ENCODE data around the gene ELN.
"Not testable (repeated sequence)": the region's sequence is repeated elsewhere in the genome, so short reads cannot be mapped to it uniquely, and the experiment has no call there.

Gene ELN

DNA sequence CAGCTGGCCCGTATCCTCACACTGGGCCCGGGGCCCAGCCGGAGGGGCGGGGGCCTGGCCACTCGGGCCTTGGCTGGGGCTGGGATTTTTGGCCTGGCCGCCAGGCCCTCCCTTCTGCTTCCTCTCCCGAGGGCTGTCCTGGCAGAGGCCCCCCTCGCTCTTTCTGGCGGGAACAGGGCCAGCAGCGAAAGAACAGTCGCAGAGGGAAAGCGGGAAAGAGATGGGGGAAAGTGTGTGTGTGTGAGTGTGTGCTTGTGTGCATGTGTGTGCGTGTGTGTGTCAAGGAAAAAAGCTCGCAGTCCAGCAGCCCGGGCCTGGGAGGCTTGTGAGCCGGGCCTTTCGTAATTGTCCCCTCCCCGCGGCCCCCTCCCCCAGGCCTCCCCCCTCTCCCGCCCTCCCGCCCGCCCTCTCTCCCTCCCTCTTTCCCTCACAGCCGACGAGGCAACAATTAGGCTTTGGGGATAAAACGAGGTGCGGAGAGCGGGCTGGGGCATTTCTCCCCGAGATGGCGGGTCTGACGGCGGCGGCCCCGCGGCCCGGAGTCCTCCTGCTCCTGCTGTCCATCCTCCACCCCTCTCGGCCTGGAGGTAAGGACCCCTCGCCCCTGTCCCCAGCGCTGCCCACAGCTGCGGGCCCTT is at the start of gene ELN:
Gene ELN (plus strand): TSS at position 491 of the 638 bp plus-strand sequence. CDS start 15 bp downstream, at position 506.
- DNase-seq (ENCODE audit: low read depth), result no peak

GRCh38 chr7:73978661-73979563 is 49.1 kb upstream of the ELN start:
- DNase-seq (ENCODE audit: low read depth), result peak; percentile 12

DNA sequence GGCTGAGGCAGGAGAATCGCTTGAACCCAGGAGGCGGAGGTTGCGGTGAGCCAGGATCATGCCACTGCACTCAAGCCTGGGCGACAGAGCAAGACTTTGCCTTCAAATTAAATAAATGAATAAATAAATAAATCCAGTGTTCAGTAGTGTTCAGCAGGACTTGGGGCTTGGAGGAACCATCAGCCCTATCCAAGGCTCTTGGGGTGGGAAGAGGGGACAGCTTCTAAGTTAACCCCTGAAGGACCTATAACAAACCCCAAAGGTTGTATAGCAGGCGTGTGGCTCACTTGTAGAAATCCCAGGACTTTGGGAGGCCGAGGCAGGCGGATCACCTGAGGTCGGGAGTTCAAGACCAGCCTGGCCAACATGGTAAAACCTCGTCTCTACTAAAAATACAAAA is 48.3 kb upstream of the ELN start:
- not testable (repeated sequence) for DNase-seq (ENCODE audit: low read depth)

GRCh38 chr7:73980206-73980605 is 47.8 kb upstream of the ELN start:
- no peak for DNase-seq (ENCODE audit: low read depth)

DNA sequence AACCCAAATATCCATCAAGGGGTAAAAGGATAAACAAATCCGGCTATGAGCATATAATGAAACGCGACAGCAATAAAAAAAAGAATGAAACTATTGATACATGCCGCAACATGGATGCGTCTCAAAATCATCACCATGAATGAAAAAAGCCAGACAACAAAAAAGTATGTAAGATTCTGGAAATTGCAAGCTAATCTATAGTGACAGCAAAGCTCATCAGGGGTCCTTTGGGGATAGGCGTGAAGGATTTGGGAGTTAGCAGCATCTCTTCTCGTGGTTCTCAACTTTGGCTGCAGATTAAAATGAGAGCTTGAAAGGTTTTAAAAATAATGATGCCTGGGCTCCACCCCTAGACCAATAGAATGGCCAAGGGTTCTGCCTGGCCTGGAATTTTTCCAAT is 46.0 kb upstream of the ELN start:
- no peak for DNase-seq (ENCODE audit: low read depth)

DNA sequence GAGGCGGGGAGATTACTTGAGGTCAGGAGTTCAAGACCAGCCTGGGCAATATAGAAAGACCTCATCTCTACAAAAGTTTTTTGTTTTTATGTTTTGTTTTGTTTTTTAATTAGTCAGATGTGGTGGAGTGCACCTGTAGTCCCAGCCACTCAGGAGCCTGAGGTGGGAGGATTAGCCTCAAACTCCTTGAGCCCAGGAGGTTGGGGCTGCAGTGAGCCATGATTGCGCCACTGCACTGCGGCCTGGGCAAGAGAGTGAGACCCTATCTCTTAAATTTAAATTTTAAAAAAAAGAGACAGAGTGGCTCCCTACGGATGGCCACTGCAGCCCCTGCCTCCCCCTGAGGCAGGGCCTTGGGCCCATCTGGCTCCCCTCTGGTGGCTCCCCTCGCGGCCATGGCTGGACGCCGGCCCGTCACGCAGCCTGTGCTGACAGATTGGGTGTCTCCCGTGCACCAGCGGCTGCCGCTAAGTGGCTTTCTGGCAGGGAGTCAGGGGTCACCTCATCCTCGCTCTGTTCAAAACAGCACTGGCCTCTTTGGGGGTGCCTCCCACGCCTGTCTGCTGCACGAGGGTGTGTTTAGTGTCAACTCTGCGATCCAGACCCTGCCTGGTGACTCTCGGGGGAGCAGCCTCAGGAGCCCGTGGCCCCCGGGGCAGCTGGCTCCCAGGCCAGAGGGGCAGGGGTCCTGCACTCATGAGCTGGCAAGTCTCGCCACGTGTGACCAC is 44.4 kb upstream of the ELN start:
- DNase-seq (ENCODE audit: low read depth), result no peak

DNA sequence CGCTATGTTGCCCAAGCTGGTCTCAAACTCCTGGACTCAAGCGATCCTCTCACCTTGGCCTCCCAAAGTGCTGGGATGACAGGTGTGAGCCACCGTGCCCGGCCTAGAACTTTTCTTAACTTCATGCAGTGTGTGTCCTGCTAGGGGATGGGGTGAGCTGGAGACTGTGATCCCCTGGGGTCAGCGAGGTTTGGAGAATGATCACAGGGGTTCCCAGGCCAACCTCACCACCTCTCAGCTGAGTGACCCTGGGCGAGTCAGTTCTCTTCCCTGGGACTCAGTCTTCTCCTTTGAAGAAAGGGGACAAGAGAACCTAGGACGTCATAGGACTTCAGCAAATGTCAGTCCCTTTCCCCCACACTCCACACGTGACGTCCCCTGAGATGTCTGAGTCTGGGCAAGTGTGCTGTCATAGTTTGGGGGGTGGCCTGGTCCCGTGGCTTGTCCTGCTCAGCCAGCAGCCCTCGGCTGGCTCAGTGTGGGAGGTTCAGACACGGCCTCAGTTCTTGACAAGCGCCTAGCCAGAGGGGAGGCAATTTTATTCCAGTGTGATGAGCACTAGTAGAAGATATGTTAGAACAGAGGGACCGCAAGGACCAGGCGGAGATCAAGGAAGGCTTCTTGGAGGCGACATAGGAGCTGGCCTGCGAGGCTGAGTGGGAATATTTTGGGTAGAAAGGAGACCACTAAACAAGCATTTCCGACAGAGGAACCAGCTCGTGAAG is 43.3 kb upstream of the ELN start:
- no peak for DNase-seq (ENCODE audit: low read depth)

- no peak for DNase-seq (ENCODE audit: low read depth)
Measured at GRCh38 chr7:73985737-73986141, 42.2 kb upstream of the ELN start.

DNA sequence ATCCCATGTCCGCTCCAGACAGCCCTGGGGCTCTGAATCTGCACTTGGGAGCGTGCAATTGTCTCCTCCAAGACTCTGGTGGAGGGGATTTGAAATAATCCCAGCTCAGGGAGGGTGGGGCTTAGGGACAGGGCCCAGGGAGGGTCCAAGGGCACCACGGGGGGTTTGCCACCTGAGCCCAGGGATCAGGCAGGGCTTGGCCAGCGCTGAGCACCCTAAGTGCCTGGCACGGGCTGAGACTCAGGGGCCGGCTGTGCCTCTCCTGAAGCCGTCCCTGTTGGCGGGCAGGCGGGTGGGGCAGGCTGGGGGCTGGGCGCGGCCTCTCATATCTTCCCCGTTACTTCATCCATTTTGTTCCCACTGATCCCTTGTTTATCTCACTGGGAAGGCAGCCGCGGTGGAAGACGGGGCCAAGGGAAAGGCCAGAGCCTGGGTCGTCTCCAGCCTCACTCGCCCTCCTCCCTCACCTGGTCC is 41.8 kb upstream of the ELN start:
- DNase-seq (ENCODE audit: low read depth), result no peak

- no peak for DNase-seq (ENCODE audit: low read depth)
Measured at GRCh38 chr7:73987298-73987697, 40.7 kb upstream of the ELN start.

- no peak for DNase-seq (ENCODE audit: low read depth)
Measured at GRCh38 chr7:73988197-73988596, 39.8 kb upstream of the ELN start.

DNA sequence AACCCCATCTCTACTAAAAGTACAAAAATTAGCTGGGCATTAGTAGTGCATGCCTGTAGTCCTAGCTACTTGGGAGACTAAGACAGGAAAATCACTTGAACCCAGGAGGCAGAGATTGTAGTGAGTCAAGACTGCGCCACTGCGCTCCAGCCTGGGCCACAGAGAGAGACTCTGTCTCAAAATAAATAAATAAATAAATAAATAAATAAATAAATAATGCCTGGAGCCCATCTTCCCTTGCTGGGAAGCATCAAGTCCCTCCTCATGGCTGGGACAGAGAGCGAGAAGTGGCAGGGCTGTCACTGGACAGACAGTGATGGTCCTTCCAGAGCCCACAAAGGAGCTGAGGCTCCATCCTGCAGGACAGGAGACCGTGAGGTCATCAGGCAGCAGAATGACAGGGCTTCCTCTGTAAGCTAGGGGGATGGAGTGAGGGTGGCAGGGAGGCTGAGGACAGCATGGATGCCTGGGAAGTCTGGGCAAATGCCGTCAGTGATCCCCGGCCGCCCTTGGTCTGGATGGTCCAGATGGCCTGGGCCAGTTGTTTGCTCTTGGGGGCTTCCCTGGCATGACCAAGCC is 36.4 kb upstream of the ELN start:
- DNase-seq (ENCODE audit: low read depth), result no peak

- DNase-seq (ENCODE audit: low read depth), result peak; percentile 78
Measured at GRCh38 chr7:73992101-73992562, 35.8 kb upstream of the ELN start.

DNA sequence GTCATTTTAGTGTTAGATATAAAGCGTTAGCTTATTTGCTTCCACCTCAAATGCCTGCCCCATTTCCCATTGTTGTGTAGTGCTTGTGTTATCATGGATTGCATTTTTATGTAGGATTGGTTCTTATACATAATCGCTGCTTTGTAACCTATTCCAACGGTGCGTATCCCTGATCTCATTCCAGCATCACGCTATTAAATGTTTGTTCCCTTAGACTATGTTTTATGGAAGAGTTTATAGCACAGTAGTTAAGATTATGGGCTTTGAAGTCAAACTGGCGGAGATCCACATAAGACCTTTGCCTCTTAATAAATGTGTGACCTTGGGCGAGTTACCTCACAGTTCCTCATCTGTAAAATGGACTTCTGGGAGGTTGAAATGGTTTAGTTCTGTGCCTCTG is 34.0 kb upstream of the ELN start:
- DNase-seq (ENCODE audit: low read depth), result no peak

- no peak for DNase-seq (ENCODE audit: low read depth)
Measured at GRCh38 chr7:73994761-73995160, 33.2 kb upstream of the ELN start.

GRCh38 chr7:73995330-73995729 is 32.6 kb upstream of the ELN start:
- DNase-seq (ENCODE audit: low read depth), result peak; percentile 88

GRCh38 chr7:73995821-73996511 is 32.0 kb upstream of the ELN start:
- DNase-seq (ENCODE audit: low read depth), result no peak

- no peak for DNase-seq (ENCODE audit: low read depth)
Measured at GRCh38 chr7:73997056-73997455, 30.9 kb upstream of the ELN start.

- DNase-seq (ENCODE audit: low read depth), result peak; percentile 64
Measured at GRCh38 chr7:73999664-74000435, 28.1 kb upstream of the ELN start.

Measured in iris pigment epithelial cell (primary cell).